ENCODE results near the gene ACOXL. TPM values are rescaled to one million over a fixed set of nuclear protein-coding genes. Genes with fewer than 3 reads are reported as not detected.

Gene ACOXL
- total and polyA plus RNA-seq, 2 of the 8 experiments (the other 6 are each of a cell fraction or from before 2014, with no cell fraction given) = 11.4 to 20.6 TPM

- Histone ChIP-seq H3K9me3 (ENCODE audit: insufficient read depth in 2 of 2, low read depth in 1 of 2, low read length in 1 of 2) (no peaks in the 10 kb centered on the region), H3K27me3 (replicated peaks in 1 of 4; ENCODE audit: control insufficient read depth in 3 of 4, extremely low read depth in 1 of 4, insufficient read depth in 3 of 4, low read length in 3 of 4) (no peaks in the 10 kb centered on the region; a peak in 1 of 7 replicates), H3K18ac (ENCODE audit: extremely low read depth, low read length) (no peak overlapping the region), H4K8ac (ENCODE audit: extremely low read depth, insufficient read depth, low read length) (no peak overlapping the region), H3K4me1 (replicated peaks in 1 of 4; ENCODE audit: control insufficient read depth in 3 of 4, insufficient read depth in 4 of 4, low read length in 3 of 4) (0 out of 7 replicates have a peak, but pooled peaks cover 0 to 3% (median 0%) of the 10 kb centered on the region in 4 experiments), H3K27ac (ENCODE audit: low read depth, low read length) (no peak overlapping the region), H2BK12ac (ENCODE audit: low read depth, low read length) (no peak overlapping the region), H2AFZ (ENCODE audit: low read length) (no peak overlapping the region), H3K23ac (ENCODE audit: insufficient read length) (no peak overlapping the region), H4K20me1 (replicated peaks in 1 of 2; ENCODE audit: control insufficient read depth in 1 of 2, insufficient read depth in 2 of 2, low read length in 2 of 2) (peaks cover 6 to 16% of the 10 kb centered on the region in 2 experiments), H3K14ac (ENCODE audit: insufficient read length) (no peak overlapping the region), H2AK5ac (ENCODE audit: low read depth, low read length) (no peak overlapping the region), H3K4me3 (ENCODE audit: extremely low read depth in 1 of 4, insufficient read depth in 2 of 4, low read depth in 3 of 4, low read length in 4 of 4) (no peak overlapping the region), H4K91ac (replicated peaks; ENCODE audit: insufficient read length, low read length) (no peak overlapping the region), H4K5ac (ENCODE audit: insufficient read length, low read depth, low read length) (no peak overlapping the region), H3K79me2 (ENCODE audit: control insufficient read depth in 1 of 2, insufficient read depth in 2 of 2, low read length in 2 of 2) (peaks cover 0 to 30% of the 10 kb centered on the region in 2 experiments; a peak in 3 of 4 replicates), H2BK20ac (ENCODE audit: low read length) (no peak overlapping the region), H3K4me2 (ENCODE audit: insufficient read depth in 1 of 2, low read depth in 2 of 2, low read length in 2 of 2) (no peak overlapping the region), H2BK5ac (ENCODE audit: low read depth, low read length) (no peak overlapping the region), H3K23me2 (ENCODE audit: low read depth, low read length) (no peaks in the 10 kb centered on the region), H2BK15ac (ENCODE audit: low read length) (no peak overlapping the region), H3K9ac (replicated peaks in 1 of 4; ENCODE audit: extremely low read depth in 1 of 4, low read depth in 3 of 4, low read length in 3 of 4) (no peak overlapping the region), H3K36me3 (ENCODE audit: control insufficient read depth in 2 of 4, insufficient read depth in 4 of 4, low read length in 3 of 4) (peaks cover 0 to 27% (median 7%) of the 10 kb centered on the region in 4 experiments; a peak in 4 of 8 replicates), H3K56ac (replicated peaks; ENCODE audit: insufficient read length, low read depth, low read length) (no peak overlapping the region), H2BK120ac (replicated peaks; ENCODE audit: low read depth, low read length) (no peak overlapping the region), H3K4ac (replicated peaks; ENCODE audit: insufficient read length, low read depth, low read length) (no peak overlapping the region), H3K79me1 (ENCODE audit: low read depth, low read length) (peaks cover 8% of the 10 kb centered on the region; the same call in 1 of the 2 replicates)
- no peak for TF ChIP-seq CBX8 (IDR thresholded peaks at IDR 0.05; ENCODE audit: borderline replicate concordance, low read depth, low read length)
- no peak for TF ChIP-seq RBBP5 (IDR thresholded peaks at IDR 0.05; ENCODE audit: borderline replicate concordance, low read depth, low read length)
- no peak for TF ChIP-seq KDM5A (IDR thresholded peaks at IDR 0.05; ENCODE audit: low read length)
- TF ChIP-seq POU5F1 (IDR thresholded peaks at IDR 0.05; ENCODE audit: low read depth, low read length) = no peak
- TF ChIP-seq JUND (IDR thresholded peaks at IDR 0.05; ENCODE audit: low read length) = no peak
- no peak for TF ChIP-seq GTF2F1 (IDR thresholded peaks at IDR 0.05; ENCODE audit: borderline replicate concordance, low read depth, low read length)
- TF ChIP-seq SIN3A (conservative IDR thresholded peaks at IDR 0.05 in 1 of 2, IDR thresholded peaks at IDR 0.05 in 1 of 2; ENCODE audit: low read depth in 1 of 2, low read length in 2 of 2) = no peak
- TF ChIP-seq E2F6 (IDR thresholded peaks at IDR 0.05) = no peak
- FAIRE-seq (no peak), DNase-seq (ENCODE audit: low read depth in 1 of 2, low spot score in 2 of 2) (no peak)
- 71% methylated on average over 1 of the region's 1 CpG; no CpG with 5 or more reads in 1 of the 2 experiments for WGBS, 2 experiments (ENCODE audit: extremely low coverage in 1 of 2, insufficient coverage in 1 of 2, insufficient read length in 1 of 2, insufficient replicate concordance in 2 of 2, low coverage in 1 of 2, low lambda C conversion rate in 2 of 2, missing lambda C conversion rate in 1 of 2)
- ChIA-PET POLR2A (ENCODE audit: partially characterized antibody) (interaction anchor here (1.5 to 1.8 kb wide), 2 partner anchors 11 to 23 kb away, joined by 4 to 5 read pairs; partner anchors contain the start of gene BCL2L11), CTCF (ENCODE audit: partially characterized antibody) (interaction anchor here (1.1 to 2.3 kb wide), 2 partner anchors 10 to 14 kb away, joined by 3 to 8 read pairs; no protein-coding TSS in a partner anchor)
Observed at GRCh38 chr2:111143843-111144198, 411.4 kb downstream of the ACOXL start.
